AG08395 (cell line): ENCODE results near the gene TBX2.

Source experiments
- DNase-seq: peaks from one replicate; pipeline ENCODE4 v3.0.0; 2012; ENCODE audit warnings: mixed read lengths, low spot score

The TBX2 gene

DNA sequence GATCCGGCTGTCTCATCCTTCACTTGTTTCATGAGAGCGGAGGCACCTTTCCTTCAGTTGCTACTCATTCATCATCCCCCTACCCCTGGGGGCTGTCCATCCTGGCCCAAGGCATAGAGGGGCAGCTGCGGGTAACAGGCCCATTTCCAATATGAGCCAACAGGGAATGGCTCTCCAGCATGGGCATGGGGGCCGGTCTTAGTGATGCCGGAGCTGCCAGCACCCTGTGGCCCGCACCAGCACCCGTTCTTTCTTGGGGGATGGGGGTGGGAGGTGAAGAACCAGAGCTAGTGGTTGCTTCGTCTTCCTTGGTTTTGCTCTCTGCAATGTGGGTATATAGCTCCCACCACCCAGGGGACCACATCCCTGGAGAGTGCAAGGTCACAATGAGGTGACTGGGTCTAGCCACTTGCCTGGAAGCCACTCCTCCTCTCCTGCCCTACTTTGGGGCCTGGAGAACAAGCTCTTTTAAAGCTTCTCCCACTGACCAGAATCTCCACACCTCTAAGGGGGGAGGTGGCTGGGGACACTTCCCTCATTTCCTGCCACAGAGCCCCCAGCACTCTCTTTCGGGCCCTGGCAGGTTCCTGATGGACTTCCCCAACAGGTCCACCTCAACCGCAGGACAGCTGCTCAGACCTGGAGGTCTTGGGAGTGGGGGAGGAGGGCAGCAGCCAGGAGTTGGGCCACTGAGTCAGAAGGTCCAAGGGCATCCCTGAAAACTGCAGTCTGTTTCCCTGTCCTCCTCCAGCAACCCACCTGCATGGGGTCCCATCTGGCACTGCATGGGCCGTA lies 11.9 kb upstream of the TBX2 start:
- DNase-seq: no peak

DNA sequence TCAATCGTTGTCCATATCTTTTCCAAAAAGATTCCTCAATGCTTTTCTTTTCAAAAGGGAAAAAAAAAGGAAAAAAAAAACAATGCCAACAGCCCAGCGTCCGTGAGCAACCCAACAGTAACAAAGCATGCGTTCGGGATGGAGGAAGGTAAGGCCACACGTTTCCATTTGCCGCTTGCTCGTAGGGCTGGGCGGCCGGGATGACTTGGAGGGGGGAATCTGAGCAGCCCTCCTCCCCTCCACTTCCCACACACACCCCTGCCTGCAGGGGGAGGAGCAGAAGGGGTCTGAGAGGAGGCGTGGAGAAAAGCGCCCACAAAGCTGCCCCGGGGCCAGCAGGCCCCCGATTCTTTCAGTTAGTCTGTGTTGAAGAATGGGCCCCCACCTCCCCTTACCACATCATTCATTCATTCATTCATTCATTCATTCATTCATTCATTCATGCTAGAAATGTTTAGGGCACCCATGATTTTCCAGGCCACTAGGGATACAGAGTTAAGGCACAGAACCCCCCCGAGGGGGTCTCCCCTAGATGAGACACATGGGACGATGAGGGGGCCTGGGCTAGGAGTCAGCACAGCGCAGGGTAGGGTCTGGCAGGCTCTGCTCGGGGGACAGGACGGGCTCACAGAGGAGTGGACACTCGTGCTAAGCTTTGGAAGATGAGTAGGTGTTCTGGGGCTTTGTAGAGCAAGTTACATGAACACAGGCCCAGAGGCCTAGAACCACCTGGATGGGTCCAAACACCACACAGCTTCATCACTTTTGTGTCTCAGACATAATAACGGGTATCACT lies 10.9 kb upstream of the TBX2 start:
- DNase-seq: no peak

DNA sequence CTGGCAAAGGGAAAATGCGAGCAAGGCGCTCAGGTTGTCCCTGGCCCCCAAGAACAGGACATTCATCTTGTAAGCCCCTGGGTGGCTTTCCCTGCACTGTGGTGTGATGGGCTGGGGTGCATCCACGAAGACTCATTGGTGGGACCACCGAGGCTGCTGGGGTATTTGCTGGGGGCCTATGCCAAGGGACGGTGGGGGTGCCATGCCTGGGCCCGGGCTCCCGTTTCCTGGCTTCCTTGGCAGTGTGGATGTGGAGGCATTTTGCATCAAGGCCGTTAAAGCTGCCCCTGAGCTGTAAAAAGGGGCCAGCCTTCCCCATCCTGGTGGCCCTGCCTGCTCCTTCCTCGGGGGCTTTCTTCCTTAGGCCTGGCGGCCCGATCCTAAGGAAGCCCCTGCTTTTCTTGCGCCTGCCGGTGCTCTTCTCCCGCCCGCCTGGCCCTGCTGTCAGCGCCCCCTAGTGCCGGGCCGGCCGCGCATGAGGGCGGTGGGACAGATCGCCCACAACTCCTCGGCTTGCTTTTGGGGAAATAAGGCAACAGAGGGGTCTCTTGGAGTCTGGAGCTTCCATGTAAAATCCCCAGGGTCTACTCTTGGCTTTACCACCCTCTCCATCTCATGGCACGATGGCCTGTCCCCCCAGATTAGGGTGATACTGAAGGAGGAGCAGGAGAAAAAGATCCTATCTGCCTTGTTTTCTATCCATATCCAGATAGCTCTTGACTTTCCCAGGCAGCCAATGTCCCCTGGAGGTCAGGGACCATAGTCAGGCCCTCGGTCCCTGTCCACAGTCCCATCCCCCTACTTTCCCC lies 9.8 kb upstream of the TBX2 start:
- DNase-seq: peak; percentile 46

DNA sequence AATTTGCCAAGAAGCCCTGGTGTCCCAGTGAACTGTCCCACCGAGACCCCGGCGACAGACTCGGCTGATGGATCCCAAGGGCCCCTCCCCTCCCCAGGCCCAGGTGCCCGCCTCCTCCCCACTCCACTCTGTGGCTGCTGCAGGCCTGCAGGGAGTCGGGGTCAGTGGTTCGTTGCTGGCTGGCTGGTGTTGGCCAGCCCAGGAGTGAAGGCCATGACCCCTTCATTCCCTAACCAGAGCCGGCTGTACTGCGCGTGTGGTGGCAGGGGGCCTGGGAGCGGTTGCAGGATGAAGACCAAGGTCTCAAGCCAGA lies 9.2 kb upstream of the TBX2 start:
- no peak for DNase-seq

DNA sequence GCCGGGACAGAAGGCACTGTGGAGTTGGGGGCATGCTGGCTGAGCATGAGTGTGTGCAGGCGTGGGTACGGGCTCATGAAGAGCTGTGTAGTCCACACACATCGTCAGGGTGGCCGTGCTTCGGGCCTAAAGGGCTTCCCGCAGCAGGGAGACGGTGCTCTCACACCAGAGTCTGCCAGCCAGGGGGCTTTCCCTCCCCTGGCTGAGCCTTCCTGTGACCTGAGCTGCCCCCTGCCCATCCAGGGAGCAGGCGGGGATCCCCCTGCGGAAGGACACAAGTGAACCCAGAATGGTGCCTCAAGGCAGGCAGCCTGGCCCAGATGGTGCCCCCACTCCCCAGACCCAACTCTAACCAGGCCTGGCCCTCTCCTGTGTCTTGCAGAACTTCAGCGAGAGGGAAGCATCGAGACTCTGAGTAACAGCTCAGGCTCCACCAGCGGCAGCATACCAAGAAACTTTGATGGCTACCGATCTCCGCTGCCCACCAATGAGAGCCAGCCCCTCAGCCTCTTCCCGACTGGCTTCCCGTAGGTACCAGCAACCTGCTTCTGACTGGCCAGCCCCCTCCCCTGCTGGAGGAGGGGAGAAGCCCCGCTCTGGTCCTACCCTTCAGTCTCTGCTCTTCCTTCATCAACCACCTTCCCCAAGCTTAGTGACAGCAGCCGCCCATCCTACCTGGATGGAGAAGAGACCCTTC lies 7.9 kb upstream of the TBX2 start:
- no peak for DNase-seq

DNA sequence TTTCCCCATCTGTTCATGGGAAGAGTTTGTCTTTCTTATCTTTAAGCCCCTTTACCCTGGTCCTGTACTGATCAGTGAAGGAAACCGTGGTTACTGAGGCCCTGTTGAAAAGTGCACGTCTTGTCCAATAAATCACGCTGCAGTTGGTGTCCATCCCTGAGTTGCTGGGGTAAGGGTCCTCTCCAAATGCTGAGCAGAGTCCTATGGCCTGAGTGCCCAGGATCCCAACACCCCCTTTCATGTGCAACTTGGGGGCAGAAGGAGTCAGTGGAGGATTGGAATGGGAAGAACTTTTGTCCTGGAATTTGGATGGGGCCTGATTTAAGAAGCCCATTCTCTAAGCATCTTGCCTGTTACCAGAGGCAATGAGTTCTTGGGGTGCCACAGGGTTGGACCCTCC lies 7.0 kb upstream of the TBX2 start:
- DNase-seq: no peak

DNA sequence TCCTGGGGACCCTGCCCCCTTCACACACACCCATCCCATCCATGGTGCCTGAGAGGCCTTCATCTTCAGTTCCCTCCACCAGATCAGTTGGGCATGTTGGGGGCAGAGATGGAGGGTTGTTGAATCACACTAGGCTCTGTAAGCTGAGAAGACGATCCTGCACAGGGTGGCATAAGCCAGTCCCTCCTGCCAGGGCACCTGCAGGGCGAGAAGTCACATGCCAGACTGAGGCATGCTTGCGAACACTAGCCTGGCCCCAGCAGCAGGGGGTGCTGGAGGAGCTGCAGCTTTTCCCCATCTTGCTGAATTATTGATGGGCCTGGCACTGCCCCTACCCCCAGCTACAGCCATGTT lies 6.1 kb upstream of the TBX2 start:
- DNase-seq: no peak

DNA sequence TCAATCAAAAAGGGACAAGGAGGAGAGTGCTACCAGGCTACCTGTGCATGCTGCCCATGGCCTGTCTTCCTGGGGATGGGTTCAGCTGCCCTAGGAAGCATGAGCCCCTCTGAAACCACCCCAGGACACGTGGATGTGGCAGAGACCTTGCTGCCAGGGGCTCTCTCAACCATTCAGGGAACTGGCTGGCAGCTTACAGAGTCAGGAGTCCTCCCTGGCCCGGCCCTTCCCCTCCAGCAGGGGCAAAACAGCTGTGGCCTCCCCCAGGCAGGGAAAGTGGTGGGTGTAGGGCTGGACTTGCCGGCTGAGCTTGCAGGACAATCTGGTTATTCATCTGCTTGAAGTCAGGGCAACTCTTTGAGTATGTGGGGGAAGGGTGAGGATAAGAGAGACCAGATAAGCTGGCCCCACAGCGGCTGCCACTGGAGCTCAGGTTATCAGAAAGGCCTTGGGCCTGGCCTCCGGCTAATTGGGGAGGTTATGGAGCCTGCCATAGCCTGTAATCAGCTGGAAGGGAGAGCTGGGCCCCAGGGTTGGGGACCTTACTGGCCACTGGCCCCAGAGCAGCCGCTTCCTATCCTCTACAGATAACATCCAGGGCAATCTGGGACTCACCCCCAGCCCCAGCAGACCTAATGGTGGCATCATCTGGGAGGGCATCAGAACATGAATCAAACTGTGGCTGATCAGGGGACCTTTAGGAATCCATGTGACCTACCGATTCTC lies 5.6 kb upstream of the TBX2 start:
- DNase-seq: no peak

DNA sequence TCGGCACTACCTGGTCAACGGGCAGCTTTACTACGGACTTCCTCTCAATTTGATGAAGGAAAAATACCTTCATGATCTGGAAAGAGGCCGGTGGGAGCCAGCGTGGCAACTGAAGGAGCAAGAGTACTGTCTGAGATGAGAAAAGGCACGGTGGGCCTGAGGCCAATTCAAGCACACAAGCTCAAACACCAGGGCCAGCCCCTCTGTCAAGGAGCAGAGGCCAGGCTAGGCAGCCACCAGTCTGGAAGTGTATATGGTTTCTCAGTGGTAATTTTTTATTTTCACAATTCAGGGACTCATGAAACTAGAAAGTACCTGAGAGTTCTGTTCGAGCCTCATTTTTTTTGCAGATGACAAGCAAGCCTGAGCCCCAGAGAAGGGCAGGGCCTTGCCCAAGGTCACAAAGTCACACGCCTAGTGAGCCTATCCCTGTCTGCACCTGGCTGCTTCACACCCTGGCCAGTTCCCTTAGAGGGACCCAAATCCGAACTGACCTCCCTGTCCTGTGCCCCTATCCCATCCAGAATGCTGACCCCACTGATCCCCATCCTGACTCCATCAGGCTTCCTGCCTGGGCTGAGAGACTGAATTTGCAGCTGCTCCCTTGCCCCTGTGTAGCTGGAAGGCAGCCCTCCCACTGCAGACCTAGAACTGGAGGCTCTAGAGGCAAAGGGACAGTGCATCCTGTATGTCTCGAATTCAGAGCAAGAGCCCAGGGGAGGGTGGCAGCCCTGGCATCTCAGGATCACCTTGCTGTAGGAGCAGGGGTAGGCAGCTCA lies 4.8 kb upstream of the TBX2 start:
- DNase-seq: no peak

DNA sequence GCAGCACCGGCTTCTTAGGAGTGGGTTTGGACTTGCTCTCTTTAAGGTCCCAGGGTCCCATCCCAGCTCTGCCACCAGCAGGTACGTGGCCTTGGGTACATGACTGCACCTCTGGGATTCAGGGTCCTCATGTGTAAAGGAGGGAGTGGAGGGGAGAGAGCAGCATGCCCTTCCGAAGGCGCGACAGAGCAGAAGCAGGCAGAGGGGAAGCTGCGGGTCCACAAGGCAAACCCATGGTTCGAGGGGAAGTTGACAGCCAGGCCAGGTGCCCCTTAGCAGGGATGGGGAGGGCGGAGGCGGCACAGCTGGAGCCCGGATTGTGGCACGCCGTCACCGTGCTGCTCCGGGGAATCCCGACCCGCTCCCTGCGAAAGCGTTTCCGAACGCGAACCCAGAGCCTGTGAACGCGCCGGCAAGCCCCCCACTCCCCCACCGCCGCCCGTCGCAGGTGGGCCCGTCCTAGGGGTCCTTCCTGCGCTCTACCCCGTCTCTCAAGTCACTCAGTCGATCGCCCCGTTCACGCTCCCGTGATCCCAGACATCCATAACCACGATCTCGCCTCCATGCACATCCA lies 4.1 kb upstream of the TBX2 start:
- DNase-seq: no peak

DNA sequence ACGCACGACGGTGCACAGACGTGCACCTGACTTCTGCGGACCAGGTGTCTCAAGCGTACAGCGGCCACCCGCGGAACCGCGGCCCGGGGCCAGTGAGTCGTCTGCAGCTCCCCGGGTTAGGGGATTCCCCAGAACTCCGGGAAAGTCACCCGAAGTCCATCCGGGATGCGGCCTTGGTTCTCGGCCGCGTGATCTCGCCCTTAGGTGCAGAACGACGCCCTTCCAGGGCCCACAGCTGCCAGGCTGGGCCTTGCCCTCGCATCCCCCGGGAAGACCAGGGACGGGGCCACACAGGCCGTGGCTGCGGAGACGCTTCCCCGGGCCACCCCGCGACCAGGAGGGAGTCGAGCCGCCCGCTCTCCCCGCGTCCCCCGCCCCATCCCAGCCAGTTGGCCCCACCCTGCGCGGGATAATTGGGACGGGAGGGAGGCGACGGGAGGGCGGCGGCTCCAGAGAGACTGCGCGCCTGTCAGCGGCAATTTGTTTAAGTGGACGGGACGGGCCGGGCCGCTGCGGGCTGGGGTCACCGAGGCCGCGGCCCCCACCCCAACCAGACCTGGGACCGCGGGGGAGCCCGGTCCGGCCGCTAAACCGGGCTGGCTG lies 3.6 kb upstream of the TBX2 start:
- DNase-seq: no peak

DNA sequence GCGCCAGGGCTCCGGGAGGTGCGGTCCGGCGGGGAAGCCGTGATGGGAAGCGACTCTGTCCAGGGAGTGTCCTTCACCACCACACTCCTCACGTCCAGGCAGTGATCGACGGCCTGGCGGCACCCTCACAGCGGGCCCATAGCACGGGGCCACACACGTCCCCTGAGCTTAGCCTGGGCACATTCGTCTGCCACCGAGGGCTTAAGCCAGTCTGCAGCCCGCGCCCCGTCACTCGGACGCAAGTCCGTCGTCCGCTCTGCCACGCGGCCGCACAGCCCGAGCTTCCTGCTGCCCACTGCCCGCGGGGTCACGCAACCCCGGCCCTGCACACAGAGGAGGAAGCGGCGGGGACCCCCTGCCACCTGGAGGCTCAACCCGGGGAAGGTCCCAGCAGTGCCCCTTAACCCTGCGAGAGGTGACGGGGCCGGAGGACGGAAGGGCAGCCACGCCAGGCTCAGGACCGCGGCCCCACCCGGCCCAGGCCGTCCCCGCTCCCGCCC lies 3.0 kb upstream of the TBX2 start:
- DNase-seq: no peak

DNA sequence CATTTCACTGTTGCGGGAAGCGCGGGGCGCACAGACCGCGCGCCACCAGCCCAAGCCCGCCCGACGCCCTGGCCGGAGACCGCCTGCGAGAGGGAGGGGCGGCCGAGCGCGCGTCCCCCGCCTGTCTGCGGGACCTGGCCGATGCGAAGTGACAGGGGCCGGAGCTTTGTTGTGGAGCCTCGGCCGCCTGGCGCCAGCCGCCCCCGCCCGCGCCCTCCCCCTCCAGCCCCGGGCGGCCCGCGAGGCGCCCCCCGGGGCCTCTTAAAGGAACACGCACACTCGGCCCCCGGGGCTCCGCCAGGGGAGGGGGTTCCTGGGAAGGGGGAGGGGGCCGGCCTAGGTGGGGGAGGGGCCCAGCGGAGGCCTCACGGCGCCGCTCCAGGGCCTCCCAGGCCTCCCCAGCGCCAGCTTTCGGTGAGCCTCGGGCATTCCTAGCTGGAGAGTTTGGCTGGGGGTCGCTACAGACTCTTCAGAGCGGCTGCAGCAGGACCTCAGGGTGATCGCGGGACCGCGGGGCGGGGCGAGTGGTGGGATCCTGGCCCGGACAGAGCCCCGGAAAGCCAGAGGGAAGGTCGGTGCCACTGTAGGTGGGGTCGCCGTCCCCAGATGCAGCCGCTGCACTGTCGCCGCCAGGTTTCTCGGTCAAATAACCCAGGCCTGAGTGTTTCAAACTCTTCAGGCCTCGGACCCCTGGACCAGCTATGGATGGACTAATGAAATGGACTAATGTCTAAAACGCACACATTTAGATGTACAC lies 2.4 kb upstream of the TBX2 start:
- no peak for DNase-seq

DNA sequence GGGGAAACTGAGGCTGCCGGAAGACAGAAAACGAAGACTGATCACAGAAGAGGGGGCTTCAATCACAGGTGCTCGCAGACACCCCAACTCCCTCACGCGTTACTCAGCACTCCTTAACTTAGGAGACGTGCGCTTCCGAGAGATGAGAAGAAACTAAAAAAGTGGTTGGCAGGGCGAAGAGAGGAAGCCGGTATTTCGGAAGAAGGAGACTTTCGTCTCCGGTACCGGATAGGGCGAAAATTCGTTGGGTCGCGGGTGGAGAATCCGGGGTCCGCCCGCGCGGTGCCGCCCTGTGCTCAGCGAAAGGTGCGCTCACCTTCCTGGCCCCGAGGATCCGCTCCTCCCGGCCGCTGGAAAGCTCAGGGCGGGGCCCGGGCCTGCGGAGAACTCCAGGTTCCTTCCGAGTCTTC lies 917 bp upstream of the TBX2 start:
- DNase-seq: no peak

DNA sequence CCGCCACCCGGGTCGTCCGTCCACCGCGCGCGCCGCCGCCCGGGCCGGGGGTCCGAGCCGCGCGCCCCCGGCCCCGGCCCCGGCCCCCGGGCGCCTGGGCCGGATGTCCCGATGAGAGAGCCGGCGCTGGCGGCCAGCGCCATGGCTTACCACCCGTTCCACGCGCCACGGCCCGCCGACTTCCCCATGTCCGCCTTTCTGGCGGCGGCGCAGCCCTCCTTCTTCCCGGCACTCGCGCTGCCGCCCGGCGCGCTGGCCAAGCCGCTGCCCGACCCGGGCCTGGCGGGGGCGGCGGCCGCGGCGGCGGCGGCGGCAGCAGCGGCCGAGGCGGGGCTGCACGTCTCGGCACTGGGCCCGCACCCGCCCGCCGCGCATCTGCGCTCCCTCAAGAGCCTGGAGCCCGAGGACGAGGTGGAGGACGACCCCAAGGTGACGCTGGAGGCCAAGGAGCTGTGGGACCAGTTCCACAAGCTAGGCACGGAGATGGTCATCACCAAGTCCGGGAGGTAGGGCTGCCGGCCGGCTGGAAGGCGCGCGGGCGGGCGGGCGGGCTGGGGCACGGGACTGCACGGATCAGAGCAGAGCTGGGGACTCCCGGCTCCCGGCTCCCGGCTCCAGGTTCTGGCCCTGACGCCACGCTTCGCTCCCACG lies 548 bp downstream of the TBX2 start:
- DNase-seq: peak; percentile 65

DNA sequence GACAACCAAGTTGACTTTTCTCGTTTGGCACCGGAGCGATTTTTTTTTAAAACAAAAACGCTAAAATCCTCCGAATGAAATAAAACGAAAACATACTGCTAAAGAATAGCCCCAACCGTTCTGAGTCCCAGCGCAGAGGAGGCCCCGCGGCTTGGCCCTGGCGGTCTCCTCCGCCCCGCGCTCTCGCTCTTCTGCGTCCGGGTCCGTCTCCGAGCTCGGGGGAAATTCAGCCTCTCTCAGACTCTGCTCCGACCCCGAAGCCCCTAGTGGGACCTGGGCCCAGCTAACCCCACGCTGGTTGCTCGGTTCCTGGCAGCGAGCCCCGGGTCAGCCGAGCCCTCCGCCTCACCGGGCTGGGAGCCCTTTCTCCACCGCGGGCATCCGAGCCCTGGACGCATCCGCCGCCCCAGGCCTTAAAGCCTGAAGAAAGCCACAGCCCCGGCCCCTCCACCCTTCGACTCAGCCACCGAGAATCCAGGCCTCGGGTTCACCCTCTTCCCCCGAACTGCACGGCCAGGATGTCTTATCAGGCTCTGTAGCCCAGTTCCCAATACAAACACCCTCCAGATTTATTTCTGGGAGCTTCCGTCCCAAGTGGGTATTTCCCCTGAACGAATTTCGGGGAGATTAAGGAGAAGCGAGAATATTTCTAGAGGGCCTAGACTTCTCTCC lies 1.2 kb downstream of the TBX2 start:
- DNase-seq: peak; percentile 44

DNA sequence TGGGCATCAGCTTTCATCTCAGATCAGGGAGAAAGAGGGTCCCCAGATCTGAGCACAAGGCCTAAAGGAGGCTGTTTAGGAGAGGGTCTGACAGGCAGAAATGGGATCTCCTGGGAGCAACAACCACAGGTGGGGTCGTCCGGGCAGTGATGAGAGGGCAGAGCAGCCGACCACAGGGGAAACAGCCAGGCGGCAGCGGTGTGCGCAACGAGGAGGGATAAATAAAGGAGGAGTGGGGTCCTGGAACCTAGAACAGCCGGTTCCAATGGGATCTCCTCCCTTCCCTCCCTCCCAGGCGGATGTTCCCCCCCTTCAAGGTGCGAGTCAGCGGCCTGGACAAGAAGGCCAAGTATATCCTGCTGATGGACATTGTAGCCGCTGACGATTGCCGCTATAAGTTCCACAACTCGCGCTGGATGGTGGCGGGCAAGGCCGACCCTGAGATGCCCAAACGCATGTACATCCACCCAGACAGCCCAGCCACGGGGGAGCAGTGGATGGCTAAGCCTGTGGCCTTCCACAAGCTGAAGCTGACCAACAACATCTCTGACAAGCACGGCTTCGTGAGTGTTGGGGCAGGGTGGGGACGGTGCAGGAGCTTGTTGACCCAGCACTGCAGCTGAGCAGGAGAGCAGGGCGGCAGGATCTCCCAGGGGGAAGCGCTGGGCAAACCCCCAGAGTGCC lies 1.9 kb downstream of the TBX2 start:
- no peak for DNase-seq
